ENCODE data around the gene COQ8A.

- TF ChIP-seq POLR2A (IDR thresholded peaks at IDR 0.05) (no peak), CTCF (IDR thresholded peaks at IDR 0.05) (no peak)
These were observed 43.9 kb downstream of the COQ8A start for GRCh38 chr1:226983992-226984364.

Data from stomach (tissue), 4 donors.